Measurements from ENCODE around the gene PRKCH.

DNA sequence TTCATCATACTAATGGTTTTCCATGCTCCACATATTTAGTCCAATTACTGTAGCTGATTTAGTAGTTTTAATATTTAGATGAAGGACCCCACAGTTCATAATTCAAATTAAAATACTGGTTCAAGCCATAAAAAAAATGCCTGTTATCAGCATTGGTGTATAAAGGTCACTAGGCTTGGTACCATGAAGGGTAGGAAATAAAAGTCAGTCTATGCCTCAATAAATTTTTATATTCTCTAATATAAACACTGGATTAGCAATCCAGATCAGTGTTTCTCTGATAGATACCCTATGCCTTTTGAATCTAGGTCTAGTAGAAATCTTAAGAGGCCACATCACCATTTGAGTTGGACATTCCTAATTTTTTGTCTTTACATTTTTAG lies 210.7 kb downstream of the PRKCH start:
- TF ChIP-seq CTCF (IDR thresholded peaks at IDR 0.05; ENCODE audit: low read depth, low read length) (no peak), EZH2phosphoT487 (IDR thresholded peaks at IDR 0.05; ENCODE audit: low read depth) (no peak)
